Stimulated activated CD4-positive, alpha-beta T cell treated with anti-CD3 and anti-CD28 coated beads, Interleukin-15, amount 100 ng/mL, for 1 hour (primary cell): Measurements from ENCODE around the gene SNTB2.
"Not testable (repeated sequence)": the region's sequence is repeated elsewhere in the genome, so short reads cannot be mapped to it uniquely, and the experiment has no call there.

ENCODE experiments used
- DNase-seq, 2 donors: peaks; one replicate each; pipeline ENCODE4 v3.0.0-alpha.2; 2020; ENCODE audit warnings: low read depth in 1 of 2, low spot score in 1 of 2

Gene SNTB2

DNA sequence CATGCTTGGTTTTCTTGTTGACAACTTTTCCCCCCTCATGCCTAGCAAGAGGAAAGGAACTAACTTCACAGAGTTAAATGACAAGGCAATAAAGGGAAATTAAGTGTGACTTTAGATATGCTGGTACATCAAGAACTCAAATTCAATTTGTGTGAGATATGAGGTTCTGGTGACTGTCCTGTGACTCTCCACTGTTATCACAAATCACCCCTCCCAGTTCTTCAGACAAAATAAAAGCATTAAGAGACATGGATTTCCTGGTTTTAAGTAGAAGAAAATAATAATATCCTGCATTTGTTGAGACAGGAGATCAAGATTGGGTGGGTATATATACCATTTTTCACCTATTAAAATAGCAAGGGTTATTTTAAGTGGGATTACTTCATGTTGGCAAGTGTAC, 46.2 kb downstream of the SNTB2 start:
- DNase-seq = no peak

DNA sequence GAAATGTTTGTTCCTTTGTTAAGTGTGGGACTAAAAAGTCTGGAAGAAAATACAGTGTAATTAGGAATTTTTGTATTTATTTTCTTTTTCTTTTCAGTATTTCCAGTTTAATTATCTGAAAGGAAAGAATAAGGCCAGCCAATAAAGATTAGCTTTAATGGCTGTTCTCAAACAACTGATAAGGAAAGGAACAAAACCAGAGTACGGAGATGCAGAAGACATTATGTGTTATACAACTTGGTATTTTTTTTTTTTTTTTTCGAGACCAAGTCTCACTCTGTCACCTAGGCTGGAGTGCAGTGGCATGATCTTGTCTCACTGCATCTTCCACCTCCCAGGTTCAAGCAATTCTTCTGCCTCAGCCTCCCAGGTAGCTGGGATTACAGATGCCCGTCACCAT, 47.5 kb downstream of the SNTB2 start:
- DNase-seq = no peak

DNA sequence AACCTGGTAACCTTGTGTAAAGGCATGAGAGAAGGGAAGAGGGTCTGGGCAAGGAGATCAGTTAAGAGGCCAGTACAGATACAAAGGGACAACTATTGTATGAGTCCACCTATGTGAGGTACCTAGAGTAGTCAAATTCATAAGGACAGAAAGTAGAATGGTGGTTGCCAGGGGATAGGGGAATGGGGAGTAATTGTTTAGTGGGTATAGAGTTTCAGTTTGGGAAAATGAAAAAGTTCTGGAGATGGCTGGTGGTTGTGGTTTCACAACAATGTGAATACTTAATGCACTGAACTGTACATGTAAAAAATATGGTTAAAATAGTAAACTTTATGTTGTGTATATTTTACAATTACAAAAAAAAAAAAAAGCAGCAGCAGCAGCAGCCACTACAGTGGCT, 49.4 kb downstream of the SNTB2 start:
- DNase-seq = no peak

DNA sequence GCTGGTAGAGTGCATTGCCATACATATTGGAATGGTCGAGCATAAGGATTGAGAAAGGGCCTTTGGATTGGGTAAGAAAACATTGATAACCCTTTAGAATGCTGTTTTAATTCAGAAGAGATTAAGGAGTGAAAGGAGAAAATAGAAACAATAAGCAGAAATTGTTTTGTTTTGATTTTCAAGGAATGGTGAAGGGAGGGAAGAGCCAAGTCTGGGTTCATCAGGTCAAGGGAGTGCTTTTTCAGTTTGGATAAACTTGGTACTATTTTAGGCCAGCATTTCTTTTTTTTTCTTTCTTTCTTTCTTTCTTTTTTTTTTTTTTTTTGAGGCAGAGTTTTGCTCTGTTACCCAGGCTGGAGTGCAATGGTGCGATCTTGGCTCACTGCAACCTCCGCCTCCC, 50.3 kb downstream of the SNTB2 start:
- DNase-seq = no peak

DNA sequence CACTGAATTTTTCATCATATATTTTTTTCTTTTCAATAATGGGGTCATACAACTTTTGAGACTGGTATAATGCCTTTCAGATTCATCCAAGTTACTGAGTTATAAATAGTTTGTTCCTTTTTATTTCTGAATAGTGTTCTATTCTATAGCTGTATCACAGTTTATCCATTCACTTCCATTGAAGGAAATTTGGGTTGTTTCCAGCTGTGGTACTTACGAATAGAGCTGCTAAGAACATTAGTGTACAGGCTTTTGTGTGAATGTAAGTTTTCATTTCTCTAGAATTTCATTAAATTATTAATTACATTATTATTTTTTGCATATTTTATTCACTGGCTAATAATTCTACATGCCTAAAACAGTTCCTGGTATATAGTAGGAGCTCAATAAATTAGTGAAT, 52.9 kb downstream of the SNTB2 start:
- no peak for DNase-seq

DNA sequence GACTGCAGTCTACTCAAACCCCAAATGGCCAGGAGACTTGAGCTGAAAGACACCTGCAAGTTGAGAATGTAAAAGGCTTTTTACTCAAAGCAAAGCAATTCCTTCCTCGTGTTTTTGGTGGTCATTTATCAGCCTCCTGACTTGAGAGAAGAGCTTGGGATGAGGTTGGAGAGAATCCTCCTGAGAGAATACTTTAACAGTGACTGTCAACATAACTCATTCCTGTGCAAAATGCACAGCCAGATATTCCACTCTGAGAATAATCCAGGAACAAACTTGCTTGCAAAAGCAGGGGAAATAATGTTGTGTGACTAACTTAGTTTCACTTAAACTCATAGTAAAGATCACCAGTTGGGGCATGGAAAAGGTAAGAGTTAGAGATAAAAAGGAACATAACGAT, 53.4 kb downstream of the SNTB2 start:
- no peak for DNase-seq

DNA sequence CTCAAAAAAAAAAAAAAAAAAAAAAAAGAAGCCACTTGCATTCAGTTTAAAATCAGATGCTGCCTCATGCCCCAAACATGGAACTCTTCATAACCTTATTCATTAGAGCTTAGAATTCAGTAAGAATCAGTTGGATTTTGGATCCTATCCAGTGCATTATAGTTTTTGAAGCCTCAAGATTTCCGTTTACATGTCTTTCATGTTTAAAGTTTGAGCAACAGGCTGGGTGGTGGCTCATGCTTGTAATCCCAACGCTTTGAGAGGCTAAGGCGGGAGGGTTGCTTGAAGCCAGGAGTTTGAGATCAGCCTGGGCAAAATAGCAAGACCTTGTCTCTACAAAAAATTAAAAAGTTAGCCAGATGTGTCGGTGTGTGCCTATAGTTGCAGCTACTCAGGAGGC, 55.0 kb downstream of the SNTB2 start:
- no peak for DNase-seq

DNA sequence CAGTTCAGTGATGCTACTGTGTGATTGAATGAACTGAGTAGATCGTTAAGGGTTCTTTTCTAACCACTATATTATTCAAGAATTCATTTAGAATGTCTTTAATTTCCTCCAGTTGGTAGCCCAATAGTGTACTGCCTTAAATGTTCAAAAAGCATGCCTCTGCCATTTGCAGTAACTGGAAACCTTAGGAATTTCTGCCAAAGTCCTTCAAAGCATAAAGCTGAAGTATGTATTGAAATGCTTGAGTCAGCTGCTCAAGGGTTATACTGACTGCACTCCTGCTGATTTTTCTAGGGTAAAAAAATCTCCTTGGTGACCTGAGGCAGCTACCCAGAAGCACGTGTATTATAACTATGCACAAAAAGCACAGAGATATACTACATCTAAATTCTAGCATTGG, 56.5 kb downstream of the SNTB2 start:
- DNase-seq = no peak

DNA sequence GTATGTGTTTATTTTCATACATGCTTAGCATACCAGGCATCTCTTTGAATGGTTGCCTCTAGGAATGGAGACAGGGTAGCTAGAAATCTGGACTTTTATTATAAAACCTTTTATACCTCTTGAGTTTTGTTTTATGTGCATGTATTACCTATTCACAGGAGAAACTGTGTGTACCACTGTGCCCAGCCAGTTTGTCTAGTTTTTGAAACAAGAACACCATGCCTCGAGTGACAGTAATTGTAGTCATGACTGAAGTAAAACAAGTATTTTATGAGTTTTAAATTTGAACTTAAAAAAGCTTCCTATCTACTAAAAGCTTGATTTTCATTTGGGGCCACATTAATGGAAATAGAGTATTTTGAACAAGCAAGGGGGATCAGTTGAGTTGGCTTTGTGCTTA, 57.4 kb downstream of the SNTB2 start:
- no peak for DNase-seq

DNA sequence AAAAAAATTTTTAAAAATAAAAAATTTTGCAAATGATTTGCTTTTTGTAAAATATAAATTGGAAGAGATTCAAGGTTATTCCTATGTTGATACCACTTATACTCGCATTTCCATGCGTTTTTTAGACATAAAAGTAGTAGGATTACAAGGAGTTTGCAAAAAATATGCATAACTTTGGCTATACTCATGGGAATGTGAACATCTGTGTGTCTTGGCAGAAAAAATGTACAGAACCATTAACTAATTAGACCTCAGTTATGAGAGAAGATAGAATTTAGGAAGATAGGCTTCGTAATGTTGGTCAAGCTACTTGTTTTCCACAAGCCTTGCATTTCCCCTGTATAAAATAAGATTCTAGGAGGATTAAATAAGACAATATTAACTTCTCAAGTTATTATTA, 63.1 kb downstream of the SNTB2 start:
- DNase-seq = no peak

DNA sequence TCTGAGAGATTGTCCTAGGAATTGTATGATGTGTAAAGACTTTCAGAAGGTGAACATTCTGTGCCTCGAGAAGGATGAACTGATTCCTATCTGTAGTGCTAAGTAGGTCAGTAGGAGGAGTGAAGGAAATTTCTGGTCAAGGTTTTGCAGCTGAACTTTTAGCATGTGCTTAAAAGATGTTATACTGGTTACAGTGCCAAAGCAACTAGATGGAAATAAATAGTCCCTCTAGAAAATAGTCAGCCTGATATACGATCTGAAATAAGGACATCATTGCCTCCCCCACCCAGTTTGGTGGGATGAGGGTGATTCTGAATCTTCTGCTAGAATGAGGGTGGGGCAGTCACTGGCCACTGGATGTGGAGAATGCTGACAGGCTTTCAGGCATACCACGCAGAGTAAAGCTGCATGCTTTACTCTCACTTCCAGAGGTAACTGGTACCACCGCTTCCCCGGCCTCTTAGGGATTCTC, 66.9 kb downstream of the SNTB2 start:
- DNase-seq = no peak

DNA sequence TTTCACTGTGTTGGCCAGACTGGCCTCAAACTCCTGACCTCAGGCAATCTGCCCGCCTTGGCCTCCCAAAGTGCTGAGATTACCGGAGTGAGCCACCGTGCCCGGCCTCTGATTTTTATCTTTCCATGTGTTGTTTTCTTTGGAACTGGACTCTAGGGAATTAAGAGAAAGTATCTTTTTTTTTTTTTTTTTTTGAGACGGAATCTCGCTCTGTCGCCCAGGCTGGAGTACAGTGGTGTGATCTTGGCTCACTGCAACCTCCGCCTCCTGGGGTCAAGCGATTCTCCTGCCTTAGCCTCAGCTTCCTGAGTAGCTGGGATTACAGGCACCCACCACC, 72.4 kb downstream of the SNTB2 start:
- not testable (repeated sequence) for DNase-seq

DNA sequence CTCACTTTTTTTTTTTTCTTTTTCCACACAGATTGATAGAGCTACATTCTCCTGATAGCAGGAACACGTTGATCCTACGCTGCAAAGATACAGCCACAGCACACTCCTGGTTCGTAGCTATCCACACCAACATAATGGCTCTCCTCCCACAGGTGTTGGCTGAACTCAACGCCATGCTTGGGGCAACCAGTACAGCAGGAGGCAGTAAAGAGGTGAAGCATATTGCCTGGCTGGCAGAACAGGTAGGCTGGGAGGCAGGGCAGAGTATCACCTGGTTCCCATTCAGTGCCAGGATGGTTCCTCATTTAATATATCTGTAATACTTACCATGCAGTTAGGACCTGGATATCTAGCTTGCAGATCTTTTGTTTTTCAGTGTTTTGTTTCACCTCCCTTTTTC, 73.1 kb downstream of the SNTB2 start:
- no peak for DNase-seq

DNA sequence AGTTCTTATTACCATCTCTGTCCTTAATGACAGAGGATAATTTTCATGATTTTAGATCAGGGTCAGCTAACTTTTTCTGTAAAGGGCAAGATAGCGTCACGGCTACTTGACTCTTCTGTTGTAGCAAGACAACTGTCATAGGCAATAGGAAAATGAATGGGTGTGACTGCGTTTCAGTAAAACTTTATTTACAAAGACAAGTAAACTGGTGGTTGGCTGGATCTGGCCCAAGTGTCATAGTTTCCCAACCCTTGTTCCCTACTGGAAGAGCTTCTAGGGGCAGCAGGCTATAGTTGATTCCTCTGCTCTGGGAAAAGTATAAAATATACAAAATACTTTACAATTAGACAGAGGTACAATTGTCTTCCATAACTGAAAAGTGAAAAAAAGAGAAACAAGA, 73.5 kb downstream of the SNTB2 start:
- no peak for DNase-seq

DNA sequence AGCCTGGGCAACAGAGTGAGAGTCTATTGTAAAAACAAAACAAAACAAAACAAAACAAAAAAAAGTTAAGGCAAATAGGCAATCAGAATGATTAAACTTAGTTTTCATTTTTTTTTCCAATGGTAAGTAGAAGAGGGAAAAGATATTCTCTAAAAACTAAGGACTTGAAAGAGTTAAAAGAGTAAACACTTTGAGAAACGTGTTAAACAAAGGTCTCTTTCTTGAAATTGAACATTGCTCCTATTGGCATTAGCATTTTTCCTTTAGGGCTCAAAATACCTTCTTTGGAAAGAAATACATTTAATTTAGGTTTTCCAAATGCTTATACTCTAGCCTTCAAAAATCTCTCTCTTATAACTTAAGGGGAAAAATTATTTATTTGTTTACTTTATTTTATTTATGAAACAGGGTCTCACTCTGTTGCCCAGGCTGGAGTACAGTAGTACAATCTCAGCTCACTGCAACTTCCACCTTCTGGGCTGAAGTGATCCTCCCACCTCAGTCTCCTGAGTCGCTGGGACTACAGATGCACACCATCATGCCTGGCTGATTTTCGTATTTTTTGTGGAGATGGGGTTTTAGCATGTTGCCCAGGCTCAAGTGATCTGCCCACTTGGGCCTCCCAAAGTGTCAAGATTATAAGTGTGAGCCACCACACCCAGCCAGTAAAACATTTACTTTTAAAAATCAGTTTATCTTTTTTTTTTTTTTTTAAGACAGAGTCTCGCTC, 79.5 kb downstream of the SNTB2 start:
- DNase-seq = no peak

DNA sequence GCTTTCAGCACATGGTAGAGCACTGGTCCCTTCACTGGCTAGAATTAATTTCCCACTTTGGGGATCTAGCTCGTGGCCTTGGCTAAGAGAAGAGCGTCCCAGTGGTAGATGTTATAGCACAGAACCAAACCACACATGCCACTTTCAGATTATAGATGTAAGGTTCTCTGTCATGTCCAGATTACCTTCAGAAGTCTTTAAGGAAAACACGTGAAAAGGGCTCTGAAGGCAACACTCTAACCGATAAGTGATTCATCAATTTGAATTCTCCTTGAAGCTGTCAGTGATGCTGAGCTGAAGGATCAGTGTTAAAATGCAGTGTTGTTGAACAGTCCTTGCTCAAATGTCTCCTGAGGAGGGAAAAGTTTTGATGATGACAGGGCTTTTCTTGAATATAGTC, 80.7 kb downstream of the SNTB2 start:
- DNase-seq = no peak

DNA sequence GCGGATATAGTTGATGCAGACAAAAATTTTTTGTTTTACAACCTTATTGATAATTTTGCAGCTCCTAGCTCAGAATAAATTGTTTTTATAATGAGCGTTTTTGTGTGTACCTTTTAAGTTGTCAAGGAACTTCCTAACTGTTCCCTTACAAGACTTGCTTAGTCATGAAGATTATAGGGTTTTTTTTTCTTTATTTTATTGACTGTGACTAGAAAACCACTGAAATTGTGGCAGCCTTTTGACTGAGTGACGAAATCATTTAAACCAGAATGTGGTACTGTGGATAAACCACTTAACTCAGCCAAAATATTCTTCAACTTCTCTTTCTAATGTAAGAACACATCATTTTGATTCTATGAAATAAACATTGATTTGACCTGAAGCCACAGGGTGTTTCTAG, 83.4 kb downstream of the SNTB2 start:
- DNase-seq = no peak

DNA sequence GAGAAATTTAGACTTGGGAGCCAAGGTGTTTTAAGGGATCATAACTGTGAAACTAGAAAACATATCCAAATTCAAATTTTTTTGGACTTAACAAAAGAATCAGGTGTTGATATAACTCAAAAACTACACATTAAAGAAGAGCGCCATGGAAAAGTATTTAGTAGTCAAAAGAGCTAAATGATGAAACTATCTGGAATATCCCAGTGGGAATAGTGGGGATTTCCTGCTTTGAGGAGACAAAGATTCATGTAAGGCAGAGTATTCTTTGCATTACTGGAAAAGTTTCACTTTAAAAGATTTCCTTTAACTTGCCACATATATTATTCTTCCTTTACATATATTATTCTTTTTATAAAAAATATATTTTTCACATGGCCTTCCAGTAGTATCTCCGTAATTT, 83.9 kb downstream of the SNTB2 start:
- DNase-seq = no peak

DNA sequence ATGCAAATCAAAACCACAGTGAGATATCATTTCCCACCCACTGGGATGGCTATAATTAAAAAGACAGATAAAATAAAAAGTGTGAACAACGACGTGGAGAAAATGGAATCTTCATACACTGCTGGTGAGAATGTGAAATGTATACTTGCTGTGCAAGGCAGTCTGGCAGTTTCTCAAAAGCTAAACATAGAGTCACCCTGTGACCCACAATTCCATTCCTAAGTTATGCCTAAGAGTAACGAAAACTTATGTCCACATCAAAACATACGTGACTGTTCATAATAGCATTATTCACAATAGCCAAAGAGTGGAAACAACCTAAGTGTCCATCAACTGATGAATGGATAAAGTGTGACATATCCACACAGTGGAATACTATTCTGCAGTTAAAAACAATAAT, 86.0 kb downstream of the SNTB2 start:
- no peak for DNase-seq

DNA sequence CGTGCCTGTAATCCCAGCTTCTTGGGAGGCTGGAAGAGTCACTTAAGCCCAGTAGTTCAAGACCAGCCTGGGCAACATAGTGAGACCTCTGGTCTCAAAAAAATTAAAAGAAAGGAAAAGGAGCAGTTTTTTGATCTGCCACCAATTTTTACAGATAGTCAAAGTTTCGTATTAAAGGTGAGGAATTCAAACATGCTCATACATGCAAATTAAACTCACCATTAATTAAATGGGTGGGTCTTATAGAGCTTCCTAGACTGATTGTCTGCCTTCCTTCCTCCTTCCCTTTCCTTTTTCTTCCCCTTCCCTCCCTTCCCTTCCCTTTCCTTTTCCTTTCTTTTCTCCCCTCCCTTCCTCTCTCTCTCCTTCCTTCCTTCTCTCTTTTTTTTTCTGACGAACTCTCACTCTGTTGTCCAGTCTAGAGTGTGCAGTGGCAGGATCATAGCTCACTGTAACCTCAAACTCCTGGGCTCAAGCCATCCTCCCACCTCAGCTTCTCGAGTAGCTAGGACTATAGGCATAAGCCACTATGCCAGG, 87.8 kb downstream of the SNTB2 start:
- no peak for DNase-seq

DNA sequence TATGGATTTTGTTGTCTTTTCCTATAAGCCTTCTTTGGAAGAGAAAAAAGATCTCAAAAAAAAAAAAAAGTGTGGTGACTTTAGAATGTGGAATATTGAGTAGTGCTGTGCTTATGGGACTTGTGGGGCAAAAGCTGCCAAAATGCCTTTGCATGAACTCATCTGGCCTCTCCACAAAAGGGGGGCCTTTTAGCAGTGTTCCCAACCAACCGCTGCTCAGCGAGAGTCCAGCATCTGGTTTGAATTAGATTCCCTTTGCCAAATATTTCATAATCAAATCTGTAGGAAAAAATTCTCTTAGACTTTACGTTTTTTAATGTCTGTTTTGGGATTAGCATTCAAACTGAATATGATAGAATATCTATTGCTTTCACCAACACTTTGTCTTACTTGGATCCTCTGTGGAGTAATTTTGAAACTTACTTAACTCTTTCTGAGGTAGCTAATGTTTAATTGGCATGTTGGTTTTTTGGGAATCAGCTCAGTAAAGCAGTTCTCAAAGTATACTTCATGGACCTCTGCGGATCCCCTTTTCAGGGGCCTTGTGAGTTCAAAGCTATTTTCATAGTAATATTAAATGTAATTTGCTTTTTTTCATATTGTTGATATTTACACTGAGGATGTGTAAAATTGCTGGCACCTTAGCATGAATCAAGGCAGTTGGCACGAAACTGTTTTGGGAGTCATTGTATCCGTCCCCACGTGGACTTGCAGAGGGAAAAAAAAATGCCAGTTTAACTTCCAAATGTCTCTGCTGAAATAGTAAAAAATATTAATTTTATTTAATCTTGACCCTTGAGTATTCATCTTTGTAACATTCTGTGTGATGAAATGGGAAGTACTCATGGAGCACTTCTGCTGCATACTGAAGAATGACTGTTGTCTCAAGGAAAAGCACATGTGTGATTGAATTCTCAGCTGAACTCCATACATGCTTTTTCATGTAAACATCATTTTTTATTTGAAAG, 89.5 kb downstream of the SNTB2 start:
- DNase-seq = no peak

DNA sequence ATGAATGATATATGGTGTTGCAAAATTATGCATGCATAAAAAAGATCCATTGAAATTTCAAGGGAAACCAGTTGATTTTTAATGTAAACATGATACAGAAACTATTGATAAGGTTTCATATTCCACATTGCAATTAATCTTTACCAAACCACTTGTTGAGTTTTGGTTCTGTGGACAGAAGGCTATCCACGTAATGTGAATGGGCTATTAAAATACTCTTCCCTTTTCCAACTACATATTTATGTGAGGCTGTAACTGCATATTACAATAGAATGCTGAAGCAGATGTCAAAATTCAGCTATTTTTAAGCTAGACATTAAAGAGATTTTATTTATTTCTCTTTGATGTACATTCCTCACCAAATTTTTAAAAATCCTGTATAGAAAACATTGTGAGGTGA, 90.4 kb downstream of the SNTB2 start:
- DNase-seq = no peak
